HFF-Myc (cell line): ENCODE results near the gene ARHGEF28.

Source experiments
- DNase-seq: peaks from one replicate; pipeline ENCODE4 v3.0.0-alpha.2; 2011; ENCODE audit warnings: low read depth; ENCODE audit errors: extremely low read depth
- H3K4me3 ChIP-seq: replicated peaks from 2 replicates; pipeline ENCODE4 v1.5.1; 2011; ENCODE audit warnings: low read depth, mild to moderate bottlenecking, control low read depth, low read length
- TF ChIP-seq, protein P1 (sequence below): IDR thresholded peaks from 2 replicates; pipeline ENCODE4 v1.5.1; 2012; ENCODE audit warnings: mild to moderate bottlenecking, low read depth, low read length, control low read depth; ENCODE audit errors: missing control alignments

The ARHGEF28 gene

DNA sequence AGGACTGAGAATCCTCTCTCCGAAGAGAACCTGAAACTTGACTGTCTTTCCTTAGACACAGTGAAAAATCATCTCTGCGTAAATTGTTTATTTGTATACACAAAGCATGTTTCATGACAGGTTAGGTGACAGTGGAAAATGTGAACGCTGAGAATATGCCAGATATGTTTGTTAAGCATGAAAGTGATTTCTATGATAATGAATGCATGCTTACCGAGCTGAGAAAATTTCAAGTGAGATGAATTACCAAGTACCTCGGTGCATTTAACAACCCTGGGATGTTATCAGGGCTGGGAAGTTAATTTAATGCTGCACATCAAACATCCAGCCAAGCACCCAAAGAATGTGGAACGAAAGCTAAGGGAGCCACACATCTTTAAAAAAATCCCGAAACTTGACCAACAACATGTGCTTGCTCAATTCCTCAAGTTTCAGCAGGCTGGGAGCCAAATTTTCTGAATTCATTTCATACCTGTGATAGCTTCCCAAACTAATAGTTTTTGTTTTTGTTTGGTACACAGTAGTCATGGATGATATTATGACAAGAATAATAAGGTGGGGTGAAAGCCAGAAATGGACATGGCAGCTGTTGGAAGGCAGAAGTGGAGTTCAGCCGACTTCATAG lies 336.9 kb downstream of the ARHGEF28 start:
- DNase-seq: no peak
- TF ChIP-seq, protein P1, sequence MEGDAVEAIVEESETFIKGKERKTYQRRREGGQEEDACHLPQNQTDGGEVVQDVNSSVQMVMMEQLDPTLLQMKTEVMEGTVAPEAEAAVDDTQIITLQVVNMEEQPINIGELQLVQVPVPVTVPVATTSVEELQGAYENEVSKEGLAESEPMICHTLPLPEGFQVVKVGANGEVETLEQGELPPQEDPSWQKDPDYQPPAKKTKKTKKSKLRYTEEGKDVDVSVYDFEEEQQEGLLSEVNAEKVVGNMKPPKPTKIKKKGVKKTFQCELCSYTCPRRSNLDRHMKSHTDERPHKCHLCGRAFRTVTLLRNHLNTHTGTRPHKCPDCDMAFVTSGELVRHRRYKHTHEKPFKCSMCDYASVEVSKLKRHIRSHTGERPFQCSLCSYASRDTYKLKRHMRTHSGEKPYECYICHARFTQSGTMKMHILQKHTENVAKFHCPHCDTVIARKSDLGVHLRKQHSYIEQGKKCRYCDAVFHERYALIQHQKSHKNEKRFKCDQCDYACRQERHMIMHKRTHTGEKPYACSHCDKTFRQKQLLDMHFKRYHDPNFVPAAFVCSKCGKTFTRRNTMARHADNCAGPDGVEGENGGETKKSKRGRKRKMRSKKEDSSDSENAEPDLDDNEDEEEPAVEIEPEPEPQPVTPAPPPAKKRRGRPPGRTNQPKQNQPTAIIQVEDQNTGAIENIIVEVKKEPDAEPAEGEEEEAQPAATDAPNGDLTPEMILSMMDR: no peak
- no peak overlapping the region for H3K4me3 ChIP-seq

DNA sequence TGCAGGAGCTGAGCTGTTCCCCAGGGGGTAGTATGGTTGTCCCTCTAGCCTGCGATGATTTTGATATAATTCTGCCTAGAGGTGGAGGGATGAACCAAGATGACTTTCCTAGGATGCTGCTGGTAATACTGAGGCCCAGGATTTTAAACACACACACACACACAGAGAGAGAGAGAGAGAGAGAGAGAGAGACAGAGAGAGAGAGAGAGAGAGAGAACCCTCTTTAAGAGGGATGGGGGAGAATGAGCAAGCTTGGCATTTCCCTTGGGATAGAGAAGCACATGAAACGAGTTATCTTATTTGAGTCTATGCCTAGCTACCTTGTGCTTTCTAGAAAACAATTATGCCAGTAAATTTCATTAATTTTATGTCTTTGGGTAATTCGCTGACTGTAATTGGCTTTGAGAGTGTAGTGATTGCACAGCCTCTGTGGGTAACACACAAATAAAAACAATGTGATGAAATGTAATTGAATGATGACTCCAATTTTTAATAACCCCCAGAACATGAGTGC lies 338.4 kb downstream of the ARHGEF28 start:
- no peak for DNase-seq
- H3K4me3 ChIP-seq: no peak overlapping the region
- TF ChIP-seq, protein P1: no peak

- TF ChIP-seq, protein P1: no peak
- DNase-seq: no peak
These were observed 340.5 kb downstream of the ARHGEF28 start for GRCh38 chr5:73966451-73966850.

DNA sequence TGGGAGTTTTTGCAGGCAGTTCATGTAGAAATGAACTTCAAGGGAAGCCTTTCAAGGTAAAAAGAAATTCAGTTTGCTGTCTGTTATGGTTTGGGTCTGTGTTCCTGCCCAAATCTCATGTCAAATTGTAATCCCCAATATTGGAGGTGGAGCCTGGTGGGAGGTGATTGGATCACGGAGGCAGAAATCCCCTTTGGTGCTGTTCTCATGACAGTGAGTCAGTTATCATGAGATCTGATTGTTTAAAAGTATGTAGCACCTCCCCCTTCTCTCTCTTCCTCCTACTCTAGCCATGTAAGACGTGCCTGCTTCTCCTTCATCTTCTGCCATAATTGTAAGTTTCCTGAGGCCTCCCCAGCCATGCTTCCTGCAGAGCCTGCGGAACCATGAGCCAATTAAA lies 341.4 kb downstream of the ARHGEF28 start:
- no peak for DNase-seq
- H3K4me3 ChIP-seq: no peak overlapping the region
- TF ChIP-seq, protein P1: no peak

More at GRCh38 chr5:73966451-73966850, 340.5 kb downstream of the ARHGEF28 start:
- no peak overlapping the region for H3K4me3 ChIP-seq

- no peak for DNase-seq
- H3K4me3 ChIP-seq: no peak overlapping the region
- TF ChIP-seq, protein P1: no peak
These were observed 342.2 kb downstream of the ARHGEF28 start for GRCh38 chr5:73968246-73968645.

- no peak for DNase-seq
- H3K4me3 ChIP-seq: no peak overlapping the region
- TF ChIP-seq, protein P1: no peak
These were observed 342.7 kb downstream of the ARHGEF28 start for GRCh38 chr5:73968729-73969128.
